HG02571 (cell line): ENCODE results near the gene HBG1.
"Not testable (repeated sequence)": the region's sequence is repeated elsewhere in the genome, so short reads cannot be mapped to it uniquely, and the experiment has no call there.

Experiments used
- ATAC-seq: cut with Tn5 transposase; IDR thresholded peaks from one replicate; pipeline ENCODE4 v1.9.1; 2021; ENCODE audit warnings: mild to moderate bottlenecking, moderate library complexity; ENCODE audit not compliant: unreplicated experiment

HBG1 gene

DNA sequence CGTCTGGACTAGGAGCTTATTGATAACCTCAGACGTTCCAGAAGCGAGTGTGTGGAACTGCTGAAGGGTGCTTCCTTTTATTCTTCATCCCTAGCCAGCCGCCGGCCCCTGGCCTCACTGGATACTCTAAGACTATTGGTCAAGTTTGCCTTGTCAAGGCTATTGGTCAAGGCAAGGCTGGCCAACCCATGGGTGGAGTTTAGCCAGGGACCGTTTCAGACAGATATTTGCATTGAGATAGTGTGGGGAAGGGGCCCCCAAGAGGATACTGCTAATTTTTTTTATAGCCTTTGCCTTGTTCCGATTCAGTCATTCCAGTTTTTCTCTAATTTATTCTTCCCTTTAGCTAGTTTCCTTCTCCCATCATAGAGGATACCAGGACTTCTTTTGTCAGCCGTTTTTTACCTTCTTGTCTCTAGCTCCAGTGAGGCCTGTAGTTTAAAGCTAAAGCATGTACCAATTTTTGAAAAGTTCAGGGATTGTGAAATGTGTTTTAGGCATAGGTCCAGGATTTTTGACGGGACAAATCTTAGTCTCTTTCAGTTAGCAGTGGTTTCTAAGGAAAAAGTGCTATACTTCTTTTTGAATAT is at the start of gene HBG1:
HBG1 (minus strand) TSS at position 51 of the 590 bp plus-strand sequence. CDS start 53 bp downstream, outside the sequence.
- ATAC-seq: not testable (repeated sequence)

GRCh38 chr11:5298451-5298850 is 48.8 kb upstream of the HBG1 start:
- no peak for ATAC-seq

DNA sequence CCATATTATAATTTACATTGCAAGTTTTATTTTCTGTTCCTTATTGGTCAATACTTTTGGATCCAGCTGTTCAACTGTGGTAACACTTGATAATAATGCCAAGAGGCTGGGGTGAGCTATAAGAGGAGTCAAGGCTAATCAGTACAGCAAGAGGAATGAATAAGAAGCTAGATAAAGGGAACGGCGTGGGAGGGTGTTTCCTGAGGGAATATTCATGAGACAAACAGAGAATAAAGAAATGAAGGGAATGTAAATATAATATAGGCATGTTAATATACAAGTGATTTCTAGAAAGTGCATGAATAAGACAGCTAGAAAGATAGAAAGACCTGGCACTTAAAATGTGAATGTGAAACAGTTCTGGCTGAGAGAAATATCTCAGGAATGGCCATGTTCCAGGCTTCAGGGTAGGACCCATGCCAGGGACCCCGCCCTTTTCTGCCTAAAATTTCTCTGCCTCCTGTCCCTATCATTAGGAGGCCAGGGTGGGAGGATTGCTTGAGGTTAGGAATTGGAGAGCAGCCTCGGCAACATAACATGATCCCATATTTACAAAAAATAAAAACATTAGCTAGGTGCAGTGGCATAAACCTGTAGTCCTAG is 48.2 kb upstream of the HBG1 start:
- no peak for ATAC-seq

DNA sequence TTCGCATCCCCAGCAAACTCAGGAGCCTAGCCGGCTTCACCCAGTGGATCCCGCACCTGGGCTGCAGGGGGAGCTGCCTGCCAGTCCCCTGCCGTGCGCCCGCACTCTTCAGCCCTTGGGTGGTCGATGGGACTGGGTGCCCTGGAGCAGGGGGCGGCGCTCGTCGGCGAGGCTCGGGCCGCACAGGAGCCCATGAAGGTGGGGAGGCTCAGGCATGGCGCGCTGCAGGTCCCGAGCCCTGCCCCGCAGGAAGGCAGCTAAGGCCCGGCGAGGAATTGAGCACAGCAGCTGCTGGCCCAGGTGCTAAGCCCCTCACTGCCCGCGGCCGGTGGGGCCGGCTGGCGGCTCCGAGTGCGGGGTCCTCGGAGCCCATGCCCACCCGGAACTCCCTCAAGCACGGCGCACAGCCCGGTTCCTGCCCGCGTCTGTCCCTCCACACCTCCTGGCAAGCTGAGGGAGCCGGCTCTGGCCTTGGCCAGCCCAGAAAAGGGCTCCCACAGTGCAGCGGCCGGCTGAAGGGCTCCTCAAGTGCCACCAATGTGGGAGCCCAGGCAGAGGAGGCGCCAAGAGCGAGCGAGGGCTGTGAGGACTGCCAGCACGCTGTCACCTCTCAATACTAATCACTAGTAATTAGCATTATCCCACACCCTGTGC is 44.8 kb upstream of the HBG1 start:
- not testable (repeated sequence) for ATAC-seq

GRCh38 chr11:5293028-5293427 is 43.4 kb upstream of the HBG1 start:
- ATAC-seq: no peak

DNA sequence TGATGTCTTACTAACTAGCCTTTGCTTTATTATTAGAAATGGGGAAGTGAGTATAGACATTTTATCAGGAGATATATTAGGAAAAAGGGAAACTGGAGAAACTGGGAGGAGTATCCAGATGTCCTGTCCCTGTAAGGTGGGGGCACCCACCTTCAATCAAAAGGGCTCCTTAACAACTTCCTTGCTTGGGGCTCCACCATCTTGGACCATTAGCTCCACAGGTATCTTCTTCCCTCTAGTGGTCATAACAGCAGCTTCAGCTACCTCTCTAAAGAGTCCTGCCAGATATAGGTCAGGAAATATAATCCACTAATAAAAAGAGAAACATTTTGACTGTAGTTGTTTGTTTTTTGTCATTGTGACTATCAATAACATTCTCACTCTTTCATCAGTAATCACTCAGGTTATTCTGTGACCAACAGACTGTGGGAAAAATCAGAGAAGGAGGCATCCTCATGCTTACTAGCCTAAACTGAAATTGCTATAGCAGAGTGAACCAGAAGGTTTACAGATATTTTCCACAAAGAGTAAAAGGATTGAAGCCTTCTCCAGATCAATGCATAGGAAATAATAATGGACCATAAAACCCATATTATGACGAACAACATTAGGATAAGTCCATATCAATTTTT is 41.7 kb upstream of the HBG1 start:
- ATAC-seq: peak; percentile 96

DNA sequence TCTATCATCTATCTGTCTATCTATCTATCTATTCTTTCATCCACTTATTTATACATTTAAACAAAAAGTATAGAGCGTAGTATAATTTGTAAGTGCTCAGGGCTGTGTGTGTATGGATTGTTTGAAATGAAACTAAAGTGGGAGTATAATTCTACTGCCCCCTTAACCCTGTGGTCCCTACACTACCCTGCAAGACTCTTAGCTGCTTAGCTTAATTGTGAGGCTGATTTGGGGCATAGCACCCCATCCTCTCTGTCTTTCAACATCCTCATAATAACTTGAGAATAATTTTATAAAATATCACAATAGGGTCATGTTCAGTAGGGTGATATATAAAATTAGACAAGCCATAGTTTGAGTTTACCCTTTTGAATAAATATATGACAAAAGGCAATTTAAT is 40.4 kb upstream of the HBG1 start:
- ATAC-seq: no peak

GRCh38 chr11:5289696-5290095 is 40.0 kb upstream of the HBG1 start:
- ATAC-seq: no peak

DNA sequence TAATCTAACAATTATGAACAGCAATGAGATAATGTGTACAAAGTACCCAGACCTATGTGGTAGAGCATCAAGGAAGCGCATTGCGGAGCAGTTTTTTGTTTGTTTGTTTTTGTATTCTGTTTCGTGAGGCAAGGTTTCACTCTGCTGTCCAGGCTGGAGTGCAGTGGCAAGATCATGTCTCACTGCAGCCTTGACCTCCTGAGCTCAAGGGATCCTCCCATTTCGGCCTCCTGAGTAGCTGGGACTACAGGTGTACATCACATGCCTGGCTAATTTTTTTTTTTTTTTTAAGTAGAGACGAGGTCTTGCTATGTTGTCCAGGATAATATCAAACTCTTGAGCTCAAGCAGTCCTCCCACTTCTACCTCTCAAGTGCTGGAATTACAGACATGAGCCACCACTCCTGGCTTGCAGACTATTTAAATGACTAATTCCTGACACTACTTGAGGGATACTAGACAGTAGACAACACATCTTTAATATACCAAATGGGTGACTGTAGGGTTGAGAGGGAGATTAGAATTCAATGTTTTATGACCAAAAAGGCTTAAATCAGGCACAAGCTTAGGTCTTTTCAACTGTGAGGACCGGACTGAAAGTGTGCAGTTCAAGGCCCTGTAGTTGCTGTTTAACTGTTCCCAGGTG is 39.4 kb upstream of the HBG1 start:
- ATAC-seq: no peak

GRCh38 chr11:5288108-5288905 is 38.6 kb upstream of the HBG1 start:
- no peak for ATAC-seq

DNA sequence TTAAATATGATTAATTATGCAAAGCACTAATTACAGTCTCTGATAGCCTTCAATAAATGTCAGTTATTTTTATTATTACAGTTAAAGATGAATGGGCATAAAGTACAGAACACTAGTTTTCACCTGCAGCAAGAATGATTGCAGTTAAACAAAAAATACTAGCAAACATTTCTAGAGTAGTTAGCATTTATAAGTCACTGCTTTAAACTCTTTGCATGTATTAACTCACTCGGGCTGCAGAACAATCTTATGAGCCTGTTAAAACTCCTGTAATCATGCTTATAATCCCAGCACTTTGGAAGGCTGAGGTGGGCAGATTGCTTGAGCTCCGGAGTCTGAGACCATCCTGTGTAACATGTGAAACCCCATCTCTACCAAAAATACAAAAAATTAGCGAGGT is 37.2 kb upstream of the HBG1 start:
- ATAC-seq: no peak

GRCh38 chr11:5286351-5286750 is 36.7 kb upstream of the HBG1 start:
- ATAC-seq: no peak

DNA sequence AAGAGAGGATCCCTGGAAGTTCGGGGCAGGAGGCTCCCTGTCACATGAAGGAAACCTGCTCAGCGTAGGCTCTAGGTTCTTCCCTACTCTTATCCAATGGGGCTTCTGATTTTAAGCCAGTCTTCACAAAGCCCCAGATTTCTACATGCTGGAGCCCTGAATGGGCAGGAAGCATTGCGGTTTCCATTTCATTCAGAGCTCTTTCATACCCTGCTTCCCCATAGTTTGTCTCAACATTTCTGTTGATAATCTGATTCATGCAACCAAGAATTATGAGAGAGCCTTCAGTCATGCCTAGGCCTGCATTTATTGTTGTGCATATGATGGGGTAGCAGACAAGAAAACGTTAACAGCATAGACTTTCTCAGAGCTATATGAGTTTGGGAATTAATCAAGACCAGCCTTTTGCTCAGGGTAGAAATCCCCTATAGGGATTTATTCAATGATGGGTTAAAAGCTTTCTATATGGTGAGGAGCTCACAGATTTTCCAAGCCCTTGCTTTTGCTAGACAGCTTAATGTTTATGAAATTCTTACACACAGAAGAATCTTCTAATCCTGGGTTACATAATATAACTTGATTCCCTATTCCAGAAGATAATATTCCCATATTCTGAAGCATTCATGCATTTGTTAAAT is 36.2 kb upstream of the HBG1 start:
- no peak for ATAC-seq

- ATAC-seq: no peak
Measured at GRCh38 chr11:5284637-5285036, 35.0 kb upstream of the HBG1 start.

DNA sequence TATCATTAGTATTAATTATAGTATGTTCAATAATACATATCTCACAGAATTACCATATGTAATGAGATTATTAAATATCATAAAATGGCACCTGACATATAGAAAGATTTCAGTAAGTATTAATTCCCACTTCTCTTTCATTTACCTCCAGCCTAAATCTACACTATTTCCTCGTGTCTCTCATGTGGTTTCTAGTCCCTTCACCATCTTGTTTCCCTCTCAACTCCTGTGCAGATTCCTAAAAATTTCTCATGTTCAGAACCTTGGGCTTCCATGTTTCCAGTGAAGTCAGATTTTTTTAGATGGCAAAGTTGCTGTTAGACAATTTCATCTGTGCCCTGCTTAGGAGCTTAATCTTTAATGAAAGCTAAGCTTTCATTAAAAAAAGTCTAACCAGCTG is 34.2 kb upstream of the HBG1 start:
- no peak for ATAC-seq

GRCh38 chr11:5283086-5283485 is 33.4 kb upstream of the HBG1 start:
- no peak for ATAC-seq

DNA sequence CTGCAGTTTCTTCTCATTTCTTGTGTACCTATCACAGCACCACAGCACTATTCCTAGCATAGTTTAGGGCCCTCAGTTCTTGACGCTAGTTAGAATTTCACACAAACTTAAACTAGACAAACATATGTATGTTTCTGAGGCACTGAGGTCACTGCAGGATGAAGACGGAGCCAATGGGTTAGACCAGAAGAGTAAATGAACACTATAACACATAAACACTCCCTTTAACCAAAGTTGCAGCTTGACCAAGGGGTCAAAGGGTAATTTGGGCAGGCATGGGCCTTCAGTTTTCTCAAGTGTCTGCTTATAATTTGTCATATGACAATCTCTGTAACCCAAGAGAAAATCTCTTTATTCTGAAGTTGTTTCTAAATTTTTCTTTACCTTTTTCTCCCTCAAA is 33.0 kb upstream of the HBG1 start:
- no peak for ATAC-seq

- no peak for ATAC-seq
Measured at GRCh38 chr11:5281596-5281995, 31.9 kb upstream of the HBG1 start.

DNA sequence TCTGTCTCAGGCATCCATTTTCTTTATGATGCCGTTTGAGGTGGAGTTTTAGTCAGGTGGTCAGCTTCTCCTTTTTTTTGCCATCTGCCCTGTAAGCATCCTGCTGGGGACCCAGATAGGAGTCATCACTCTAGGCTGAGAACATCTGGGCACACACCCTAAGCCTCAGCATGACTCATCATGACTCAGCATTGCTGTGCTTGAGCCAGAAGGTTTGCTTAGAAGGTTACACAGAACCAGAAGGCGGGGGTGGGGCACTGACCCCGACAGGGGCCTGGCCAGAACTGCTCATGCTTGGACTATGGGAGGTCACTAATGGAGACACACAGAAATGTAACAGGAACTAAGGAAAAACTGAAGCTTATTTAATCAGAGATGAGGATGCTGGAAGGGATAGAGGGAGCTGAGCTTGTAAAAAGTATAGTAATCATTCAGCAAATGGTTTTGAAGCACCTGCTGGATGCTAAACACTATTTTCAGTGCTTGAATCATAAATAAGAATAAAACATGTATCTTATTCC is 31.0 kb upstream of the HBG1 start:
- peak; percentile 95 for ATAC-seq

DNA sequence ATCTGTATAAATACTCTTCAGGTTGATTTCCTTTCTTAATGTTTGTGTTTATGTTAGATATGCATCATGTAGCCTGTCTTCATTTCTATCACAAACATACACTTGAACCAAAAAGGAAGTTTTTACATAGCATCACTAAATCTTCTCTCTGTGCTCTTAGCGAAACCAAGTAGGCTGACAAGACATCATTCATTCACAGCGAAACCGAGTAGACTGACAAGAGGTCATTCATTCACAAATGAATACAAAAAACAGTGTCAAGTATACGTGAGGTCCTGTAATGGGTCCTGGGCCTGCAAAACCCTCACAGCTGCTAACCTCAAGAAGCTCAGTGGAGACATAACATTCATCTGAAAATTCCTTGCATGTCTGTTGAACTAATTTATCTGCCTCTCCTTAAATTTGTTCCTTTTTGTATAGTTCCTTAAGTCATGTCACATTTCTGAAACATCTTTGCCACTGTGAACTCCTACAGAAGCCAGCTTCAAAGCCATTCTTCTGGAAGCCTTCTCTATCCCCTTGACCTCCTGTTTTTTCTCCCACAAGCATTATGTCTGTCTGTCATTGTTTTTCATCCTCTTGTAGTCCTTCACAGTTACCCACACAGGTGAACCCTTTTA is 29.9 kb upstream of the HBG1 start:
- ATAC-seq: no peak
